ENCODE data around the gene RNU4-1. TPM values are rescaled to one million over a fixed set of nuclear protein-coding genes. Genes with fewer than 3 reads are reported as not detected.

RNU4-1 gene
- total and polyA plus RNA-seq, 9 of the 15 experiments (the other 6 are each of a cell fraction or from before 2014, with no cell fraction given) = under 0.01 to 19,719 (median 3,563) TPM; not detected in 4

DNA sequence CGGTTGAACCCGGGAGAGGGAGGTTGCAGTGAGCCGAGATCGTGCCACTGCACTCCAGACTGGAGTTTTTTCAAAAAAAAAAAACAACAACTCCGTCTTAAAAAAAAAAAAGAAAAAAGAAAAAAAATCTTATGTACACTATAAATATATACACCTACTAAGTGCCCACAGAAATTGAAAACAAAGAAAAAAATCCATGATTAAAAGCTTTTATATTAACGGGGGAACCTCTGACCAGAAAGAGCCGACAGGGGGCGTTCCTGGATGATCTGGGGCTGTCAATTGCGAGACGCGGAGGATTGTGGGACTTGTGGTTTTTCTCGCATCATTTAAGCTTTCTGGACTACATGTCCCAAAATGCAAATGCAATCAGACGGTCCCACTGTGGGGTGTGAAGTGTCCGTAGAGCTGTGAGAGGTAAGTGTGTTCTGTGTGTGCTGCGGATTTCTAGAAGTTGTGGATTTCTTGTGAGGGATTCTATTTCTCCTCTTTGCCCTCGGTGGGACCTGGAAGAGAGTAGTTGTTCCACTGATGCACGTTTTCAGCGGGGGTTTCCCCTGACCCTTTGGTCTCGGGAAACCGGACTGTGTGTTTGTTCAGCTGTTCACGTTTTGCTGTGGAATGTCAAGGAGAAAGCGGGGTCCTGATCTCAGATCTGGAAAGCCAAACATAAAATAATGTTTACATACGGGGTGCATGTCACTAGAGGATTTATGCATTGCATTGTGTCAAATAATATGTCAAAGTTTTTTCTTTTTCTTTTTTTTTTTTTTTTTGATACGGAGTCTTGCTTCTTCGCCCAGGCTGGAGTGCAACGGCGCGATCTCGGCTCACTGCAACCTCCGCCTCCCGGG is 9.2 kb upstream of the RNU4-1 start, which contains the start of gene SIRT4 (continued):
- TF ChIP-seq SNAPC5 (CRISPR knock-in tag; IDR thresholded peaks at IDR 0.05) (no peak), MBD2 (IDR thresholded peaks at IDR 0.05; ENCODE audit: borderline replicate concordance, low read depth) (peak; percentile 96), SNRNP70 (optimal IDR thresholded peaks at IDR 0.05; ENCODE audit: low read depth, low read length) (no peak), ZNF165 (CRISPR knock-in tag; IDR thresholded peaks at IDR 0.05; ENCODE audit: borderline replicate concordance) (no peak), ZSCAN32 (CRISPR knock-in tag; IDR thresholded peaks at IDR 0.05) (no peak), ID3 (CRISPR knock-in tag; IDR thresholded peaks at IDR 0.05) (no peak), ID3 (tag; IDR thresholded peaks at IDR 0.05) (peak; percentile 47; the same call in 1 of the 2 replicates), NR2C2 (CRISPR knock-in tag; IDR thresholded peaks at IDR 0.05) (no peak), NR2C2 (tag; IDR thresholded peaks at IDR 0.05) (peak; percentile 69), MAFG (tag; conservative IDR thresholded peaks at IDR 0.05) (no peak), NFYB (IDR thresholded peaks at IDR 0.05; ENCODE audit: extremely low read depth, insufficient read length) (no peak), NFE2L1 (tag; IDR thresholded peaks at IDR 0.05; ENCODE audit: borderline replicate concordance, low read depth) (no peak), CREB1 (IDR thresholded peaks at IDR 0.05) (peak; percentile 63; the same call in 1 of the 2 replicates), CREB1 (CRISPR knock-in tag; IDR thresholded peaks at IDR 0.05) (peak; percentile 61; the same call in 1 of the 2 replicates), ZKSCAN3 (CRISPR knock-in tag; IDR thresholded peaks at IDR 0.05) (no peak), HMGN3 (IDR thresholded peaks at IDR 0.05; ENCODE audit: borderline replicate concordance, extremely low read depth, insufficient read length, low read depth, low read length) (no peak), HNRNPUL1 (IDR thresholded peaks at IDR 0.05; ENCODE audit: low read length) (no peak), ZNF76 (CRISPR knock-in tag; IDR thresholded peaks at IDR 0.05; ENCODE audit: borderline replicate concordance) (no peak), ZNF75A (CRISPR knock-in tag; IDR thresholded peaks at IDR 0.05) (no peak), ZZZ3 (IDR thresholded peaks at IDR 0.05) (no peak), ETV5 (CRISPR knock-in tag; IDR thresholded peaks at IDR 0.05; ENCODE audit: low read depth) (no peak), BRD9 (IDR thresholded peaks at IDR 0.05; ENCODE audit: low read depth, partially characterized antibody) (peak; percentile 20), TAF1 (IDR thresholded peaks at IDR 0.05; ENCODE audit: control insufficient read depth, extremely low read depth, insufficient read depth, low read length, severe bottlenecking) (no peak), ZBTB43 (CRISPR knock-in tag; IDR thresholded peaks at IDR 0.05) (no peak), ZNF282 (CRISPR knock-in tag; IDR thresholded peaks at IDR 0.05) (no peak), POLR2A (conservative IDR thresholded peaks at IDR 0.05) (peak; percentile 64; the same call in 1 of the 2 replicates), ZKSCAN1 (IDR thresholded peaks at IDR 0.05; ENCODE audit: low read depth, low read length) (peak; percentile 84), EP400 (IDR thresholded peaks at IDR 0.05) (peak; percentile 56)
- TF ChIP-seq, protein P1, sequence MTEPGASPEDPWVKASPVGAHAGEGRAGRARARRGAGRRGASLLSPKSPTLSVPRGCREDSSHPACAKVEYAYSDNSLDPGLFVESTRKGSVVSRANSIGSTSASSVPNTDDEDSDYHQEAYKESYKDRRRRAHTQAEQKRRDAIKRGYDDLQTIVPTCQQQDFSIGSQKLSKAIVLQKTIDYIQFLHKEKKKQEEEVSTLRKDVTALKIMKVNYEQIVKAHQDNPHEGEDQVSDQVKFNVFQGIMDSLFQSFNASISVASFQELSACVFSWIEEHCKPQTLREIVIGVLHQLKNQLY (CRISPR knock-in tag; conservative IDR thresholded peaks at IDR 0.05) = no peak
